Right renal pelvis (tissue), 4 donors: ENCODE data around the gene EFNA4. TPM values are rescaled to one million over a fixed set of nuclear protein-coding genes. Genes with fewer than 3 reads are reported as not detected.
"Not testable (repeated sequence)": the region's sequence is repeated elsewhere in the genome, so short reads cannot be mapped to it uniquely, and the experiment has no call there.

ENCODE experiments used
- DNase-seq, 4 donors: peaks; one replicate each; pipeline ENCODE4 v3.0.0-alpha.2; 2013; ENCODE audit warnings: low read depth in 4 of 4, low spot score in 3 of 4, missing footprints in 1 of 4
- polyA plus RNA-seq, 4 donors: library from polyadenylated mRNA; unstranded; fragments of 120-200 nt; gene quantifications; one replicate each; pipeline ENCODE4 v1.2.1, GENCODE V29; 2013; ENCODE audit not compliant: insufficient read length in 4 of 4

EFNA4 gene
- polyA plus RNA-seq, 4 donors, result 18.5 to 22.9 (median 21.4) TPM

- DNase-seq, result no peak
Measured at GRCh38 chr1:155110826-155111225, 47.3 kb downstream of the EFNA4 start.

DNA sequence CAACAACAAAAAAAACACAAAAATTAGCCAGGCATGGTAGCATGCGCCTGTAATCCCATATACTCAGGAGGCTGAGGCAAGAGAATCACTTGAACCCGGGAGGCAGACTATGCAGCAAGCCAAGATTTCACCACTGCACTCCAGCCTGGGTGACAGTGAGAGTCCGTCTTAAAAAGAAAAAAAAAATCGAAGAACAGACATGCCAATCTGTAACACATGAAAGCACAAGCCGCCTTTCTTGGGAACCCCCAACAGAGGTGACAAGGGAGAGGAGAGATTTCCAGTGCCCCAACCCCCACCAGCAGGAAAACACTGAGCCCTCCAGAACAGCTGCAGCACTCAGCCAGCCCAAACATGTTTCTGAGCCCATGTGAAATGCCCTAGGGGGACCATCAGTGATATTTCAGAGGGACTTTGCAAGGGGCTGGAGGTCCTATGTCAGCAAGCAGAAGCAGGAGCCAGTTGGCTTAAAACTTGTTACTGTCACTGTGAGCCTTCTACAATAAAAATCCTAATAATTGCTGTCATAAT lies 50.0 kb downstream of the EFNA4 start:
- no peak for DNase-seq

GRCh38 chr1:155116113-155116764 lies 52.7 kb downstream of the EFNA4 start:
- DNase-seq, result no peak

DNA sequence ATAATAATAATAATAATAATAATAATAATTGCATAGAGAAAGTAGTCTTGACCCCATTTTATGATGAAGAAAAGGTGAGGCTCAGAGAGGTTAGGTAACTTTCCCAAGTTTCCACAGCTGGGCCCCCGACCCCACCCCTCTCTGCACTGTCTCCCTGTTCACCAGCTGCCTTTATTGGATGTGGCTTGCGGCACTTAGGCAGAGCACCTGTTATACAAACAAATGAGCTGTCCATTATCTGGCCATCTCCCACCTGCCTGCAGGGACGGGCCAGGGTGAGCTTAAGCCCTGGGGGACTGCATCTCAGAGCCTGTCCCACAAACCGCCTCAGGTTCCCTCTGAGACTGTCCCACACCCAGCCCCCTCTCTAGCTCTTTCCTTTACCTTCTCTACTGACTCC lies 54.1 kb downstream of the EFNA4 start:
- no peak for DNase-seq

DNA sequence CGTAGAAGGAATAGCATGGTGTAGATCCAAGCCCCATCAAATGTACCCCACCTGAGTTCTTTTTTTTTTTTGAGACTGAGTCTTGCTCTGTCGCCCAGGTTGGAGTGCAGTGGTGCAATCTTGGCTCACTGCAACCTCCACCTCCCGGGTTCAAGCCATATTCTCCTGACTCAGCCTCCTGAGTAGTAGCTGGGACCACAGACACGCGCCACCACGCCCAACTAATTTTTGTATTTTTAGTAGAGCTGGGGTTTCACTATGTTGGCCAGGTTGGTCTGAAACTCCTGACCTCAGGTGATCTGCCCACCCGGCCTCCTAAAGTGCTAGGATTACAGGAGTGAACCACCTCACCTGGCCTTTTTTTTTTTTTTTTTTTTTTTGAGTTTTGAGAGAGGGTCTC lies 54.5 kb downstream of the EFNA4 start:
- DNase-seq, result not testable (repeated sequence)

Other genes starting within 250 kb of the EFNA4 start
- gene KCNN3, start 193.5 kb upstream of the EFNA4 start, polyA plus RNA-seq, result 1 to 10 TPM; 2.3 to 2.8 (median 2.6) TPM
- 10 to 100 TPM; 33.2 to 44.8 (median 34.6) TPM for gene PMVK, start 127.0 kb upstream of the EFNA4 start, polyA plus RNA-seq
- gene PBXIP1, start 107.6 kb upstream of the EFNA4 start, polyA plus RNA-seq, result 10 to 100 TPM; 64.9 to 74.6 (median 71.5) TPM
- 10 to 100 TPM; 46.9 to 52.2 (median 50.7) TPM for gene PYGO2, start 102.0 kb upstream of the EFNA4 start, polyA plus RNA-seq
- gene SHC1, start 93.0 kb upstream of the EFNA4 start, polyA plus RNA-seq, result 10 to 100 TPM; 87.1 to 89.4 (median 88.0) TPM
- 100 to 1,000 TPM in 2 of 4 donors, 10 to 100 TPM in 2; 89.4 to 103 (median 100) TPM for gene CKS1B, start 89.1 kb upstream of the EFNA4 start, polyA plus RNA-seq
- gene FLAD1, start 80.4 kb upstream of the EFNA4 start, polyA plus RNA-seq, result 10 to 100 TPM; 29.7 to 31.6 (median 30.8) TPM
- under 1 TPM; 0.26 to 0.43 (median 0.34) TPM for gene LENEP, start 70.2 kb upstream of the EFNA4 start, polyA plus RNA-seq
- 10 to 100 TPM; 13.0 to 17.4 (median 14.4) TPM for gene ZBTB7B, start 60.9 kb upstream of the EFNA4 start, polyA plus RNA-seq
- 1 to 10 TPM; 1.6 to 2.1 (median 1.8) TPM for gene DCST2, start 30.0 kb upstream of the EFNA4 start, polyA plus RNA-seq
- under 1 TPM; 0.19 to 0.31 (median 0.28) TPM for gene DCST1, start 29.9 kb upstream of the EFNA4 start, polyA plus RNA-seq
- 10 to 100 TPM; 42.9 to 63.4 (median 44.4) TPM for gene ADAM15, start 12.4 kb upstream of the EFNA4 start, polyA plus RNA-seq
- 1 to 10 TPM; 6.0 to 7.9 (median 7.1) TPM for gene EFNA3, start 15.1 kb downstream of the EFNA4 start, polyA plus RNA-seq
- 10 to 100 TPM; 67.0 to 75.7 (median 72.2) TPM for gene EFNA1, start 64.1 kb downstream of the EFNA4 start, polyA plus RNA-seq
- gene SLC50A1, start 72.1 kb downstream of the EFNA4 start, polyA plus RNA-seq, result 10 to 100 TPM; 52.7 to 63.7 (median 58.5) TPM
- gene DPM3, start 76.8 kb downstream of the EFNA4 start, polyA plus RNA-seq, result 10 to 100 TPM; 31.8 to 57.2 (median 36.6) TPM
- gene KRTCAP2, start 109.6 kb downstream of the EFNA4 start, polyA plus RNA-seq, result 100 to 1,000 TPM; 137 to 177 (median 153) TPM
- 1 to 10 TPM; 2.7 to 4.1 (median 3.2) TPM for gene TRIM46, start 110.1 kb downstream of the EFNA4 start, polyA plus RNA-seq
- gene THBS3, start 144.2 kb downstream of the EFNA4 start, polyA plus RNA-seq, result 10 to 100 TPM; 28.1 to 41.7 (median 33.4) TPM
- 10 to 100 TPM; 38.8 to 50.3 (median 42.0) TPM for gene MTX1, start 145.0 kb downstream of the EFNA4 start, polyA plus RNA-seq
- 10 to 100 TPM; 20.8 to 32.3 (median 24.8) TPM for gene ENTREP3, start 191.7 kb downstream of the EFNA4 start, polyA plus RNA-seq
- 10 to 100 TPM; 59.7 to 64.7 (median 60.8) TPM for gene SCAMP3, start 198.6 kb downstream of the EFNA4 start, polyA plus RNA-seq
- gene CLK2, start 209.8 kb downstream of the EFNA4 start, polyA plus RNA-seq, result 10 to 100 TPM; 71.1 to 81.1 (median 75.7) TPM
- 10 to 100 TPM in 1 of 4 donors, 1 to 10 TPM in 3; 9.4 to 11.2 (median 9.7) TPM for gene HCN3, start 213.7 kb downstream of the EFNA4 start, polyA plus RNA-seq
- gene PKLR, start 237.7 kb downstream of the EFNA4 start, polyA plus RNA-seq, result 10 to 100 TPM in 1 of 4 donors, 1 to 10 TPM in 3; 6.3 to 11.7 (median 8.5) TPM
- gene FDPS, start 245.1 kb downstream of the EFNA4 start, polyA plus RNA-seq, result 100 to 1,000 TPM; 164 to 181 (median 167) TPM